ENCODE measurements around the gene NFKBIE. TPM values are rescaled to one million over a fixed set of nuclear protein-coding genes. Genes with fewer than 3 reads are reported as not detected.

Gene NFKBIE
- total and polyA plus RNA-seq, 2 of the 13 experiments (the other 11 are each of a cell fraction or from before 2014, with no cell fraction given): 6.7 to 14.5 TPM

DNA sequence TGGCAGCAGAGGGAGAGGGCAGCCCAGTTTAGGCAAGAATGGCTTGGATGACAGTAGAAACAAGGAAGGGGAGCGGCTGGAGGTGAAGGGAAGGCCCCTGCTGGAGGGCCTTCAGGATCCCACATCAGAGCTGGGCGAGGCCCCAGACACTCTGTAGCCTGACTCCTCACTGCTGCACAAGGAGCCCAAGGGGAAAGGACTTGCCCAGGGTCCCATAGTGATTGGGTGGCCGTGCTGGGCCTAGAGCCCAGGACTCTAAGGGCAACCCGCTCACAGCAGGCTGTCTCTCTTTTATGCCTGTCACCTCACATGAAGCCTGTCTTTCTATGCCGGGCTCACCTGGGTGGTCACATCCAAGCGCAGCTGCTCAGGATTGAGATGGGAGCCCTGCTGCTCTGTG lies 38.5 kb upstream of the NFKBIE start:
- H3K36me3 ChIP-seq (replicated peaks in 1 of 2; ENCODE audit: control insufficient read depth in 1 of 2, insufficient read depth in 2 of 2, low read length in 2 of 2): peaks cover 50 to 66% of the 10 kb centered on the region in 2 experiments
- in situ Hi-C loops (cut with HindIII; ENCODE audit: extremely low pct_ligation_motif_present, low pct_unique_long_range_greater_than_20kb): no loop called here
- H3K9me3 ChIP-seq (ENCODE audit: low read length): no peaks in the 10 kb centered on the region
- no peaks in the 10 kb centered on the region for H3K4me1 ChIP-seq (ENCODE audit: insufficient read depth, low read length)
- H3K79me2 ChIP-seq (ENCODE audit: insufficient read depth, low read length): no peaks in the 10 kb centered on the region
- ChIA-PET POLR2A (interaction anchor here (1.5 kb wide), 1 partner anchor 47 kb away, joined by 5 read pairs; no protein-coding TSS in a partner anchor), CTCF (ENCODE audit: low intra/inter-chr PET ratio, low total read pairs) (interaction anchor here (3.9 kb wide), 1 partner anchor 36 kb away, joined by 37 read pairs; no protein-coding TSS in a partner anchor)
- intact Hi-C loops (cut with micrococcal nuclease; ENCODE audit: unreplicated experiment): loop anchor here (1.0 kb wide), 1 partner anchor 36 kb away; no protein-coding TSS in a partner anchor
- no peak overlapping the region for H3K9ac ChIP-seq (ENCODE audit: insufficient read depth, low read depth, low read length)
- no peak for TF ChIP-seq RFXANK (CRISPR knock-in tag; IDR thresholded peaks at IDR 0.05)
- TF ChIP-seq KDM4B (CRISPR knock-in tag; IDR thresholded peaks at IDR 0.05): no peak
- no peak for TF ChIP-seq NFE2L2 (IDR thresholded peaks at IDR 0.05; ENCODE audit: low read length)
- TF ChIP-seq SALL1 (CRISPR knock-in tag; IDR thresholded peaks at IDR 0.05): no peak
- TF ChIP-seq ZNF570 (CRISPR knock-in tag; IDR thresholded peaks at IDR 0.05; ENCODE audit: borderline replicate concordance): no peak
- TF ChIP-seq, protein P1, sequence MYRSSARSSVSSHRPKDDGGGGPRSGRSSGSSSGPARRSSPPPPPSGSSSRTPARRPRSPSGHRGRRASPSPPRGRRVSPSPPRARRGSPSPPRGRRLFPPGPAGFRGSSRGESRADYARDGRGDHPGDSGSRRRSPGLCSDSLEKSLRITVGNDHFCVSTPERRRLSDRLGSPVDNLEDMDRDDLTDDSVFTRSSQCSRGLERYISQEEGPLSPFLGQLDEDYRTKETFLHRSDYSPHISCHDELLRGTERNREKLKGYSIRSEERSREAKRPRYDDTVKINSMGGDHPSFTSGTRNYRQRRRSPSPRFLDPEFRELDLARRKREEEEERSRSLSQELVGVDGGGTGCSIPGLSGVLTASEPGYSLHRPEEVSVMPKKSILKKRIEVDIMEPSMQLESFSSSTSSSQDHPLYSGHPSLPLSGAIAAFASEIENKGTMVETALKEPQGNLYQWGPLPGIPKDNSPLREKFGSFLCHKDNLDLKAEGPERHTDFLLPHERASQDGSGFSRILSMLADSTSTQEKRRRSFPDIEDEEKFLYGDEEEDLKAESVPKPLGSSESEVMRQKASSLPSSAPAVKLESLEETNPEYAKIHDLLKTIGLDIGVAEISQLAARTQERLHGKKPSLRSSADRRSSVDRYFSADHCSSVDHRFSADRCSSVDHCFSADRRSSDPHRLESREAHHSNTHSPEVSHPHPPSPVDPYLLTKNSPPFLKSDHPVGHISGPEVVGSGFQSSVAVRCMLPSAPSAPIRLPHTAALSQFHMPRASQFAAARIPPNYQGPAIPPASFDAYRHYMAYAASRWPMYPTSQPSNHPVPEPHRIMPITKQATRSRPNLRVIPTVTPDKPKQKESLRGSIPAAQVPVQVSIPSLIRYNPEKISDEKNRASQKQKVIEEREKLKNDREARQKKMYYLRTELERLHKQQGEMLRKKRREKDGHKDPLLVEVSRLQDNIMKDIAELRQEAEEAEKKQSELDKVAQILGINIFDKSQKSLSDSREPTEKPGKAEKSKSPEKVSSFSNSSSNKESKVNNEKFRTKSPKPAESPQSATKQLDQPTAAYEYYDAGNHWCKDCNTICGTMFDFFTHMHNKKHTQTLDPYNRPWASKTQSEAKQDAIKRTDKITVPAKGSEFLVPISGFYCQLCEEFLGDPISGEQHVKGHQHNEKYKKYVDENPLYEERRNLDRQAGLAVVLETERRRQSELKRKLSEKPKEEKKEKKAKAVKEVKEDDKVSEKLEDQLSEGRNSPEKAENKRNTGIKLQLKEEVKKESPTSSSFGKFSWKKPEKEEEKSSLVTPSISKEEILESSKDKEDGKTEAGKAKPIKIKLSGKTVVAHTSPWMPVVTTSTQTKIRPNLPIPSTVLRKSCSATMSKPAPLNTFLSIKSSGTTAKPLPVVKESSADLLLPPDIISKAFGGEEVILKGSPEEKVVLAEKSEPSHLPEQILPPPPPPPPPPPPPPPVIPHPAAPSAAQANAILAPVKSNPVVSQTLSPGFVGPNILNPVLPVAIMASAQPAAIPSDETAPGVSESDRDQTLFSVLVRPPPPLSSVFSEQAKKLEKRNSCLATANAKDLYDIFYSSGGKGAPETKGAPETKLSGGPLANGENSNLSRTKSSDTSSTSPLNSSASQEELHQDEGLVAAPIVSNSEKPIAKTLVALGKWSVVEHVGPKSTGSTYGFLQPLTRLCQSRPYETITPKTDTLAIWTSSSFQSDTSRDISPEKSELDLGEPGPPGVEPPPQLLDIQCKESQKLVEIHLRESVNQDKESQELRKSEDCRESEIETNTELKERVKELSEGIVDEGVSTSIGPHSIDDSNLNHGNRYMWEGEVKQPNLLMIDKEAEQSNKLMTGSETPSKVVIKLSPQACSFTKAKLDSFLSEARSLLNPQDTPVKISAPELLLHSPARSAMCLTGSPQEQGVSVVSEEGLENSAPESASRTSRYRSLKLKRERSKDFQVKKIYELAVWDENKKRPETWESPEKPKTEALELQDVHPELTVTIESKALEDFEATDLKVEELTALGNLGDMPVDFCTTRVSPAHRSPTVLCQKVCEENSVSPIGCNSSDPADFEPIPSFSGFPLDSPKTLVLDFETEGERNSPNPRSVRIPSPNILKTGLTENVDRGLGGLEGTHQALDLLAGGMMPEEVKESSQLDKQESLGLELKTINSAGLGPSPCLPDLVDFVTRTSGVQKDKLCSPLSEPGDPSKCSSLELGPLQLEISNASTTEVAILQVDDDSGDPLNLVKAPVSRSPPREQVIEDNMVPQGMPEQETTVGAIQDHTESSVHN (CRISPR knock-in tag; IDR thresholded peaks at IDR 0.05): no peak
- TF ChIP-seq ADNP (CRISPR knock-in tag; IDR thresholded peaks at IDR 0.05): no peak
- TF ChIP-seq ZNF33B (CRISPR knock-in tag; IDR thresholded peaks at IDR 0.05): no peak
- FAIRE-seq: no peak
- 97% methylated on average over 4 of the region's 6 CpGs for WGBS (ENCODE audit: low lambda C conversion rate)
- no peak overlapping the region for H3K4me2 ChIP-seq (ENCODE audit: low read depth, low read length)
- no peak for ATAC-seq
- DNase-seq (ENCODE audit: low spot score): no peak
- H3K27me3 ChIP-seq (ENCODE audit: control insufficient read depth in 1 of 2, insufficient read depth in 2 of 2, low read length in 2 of 2): no peaks in the 10 kb centered on the region
- no peak overlapping the region for H3K4me3 ChIP-seq (replicated peaks in 1 of 3; ENCODE audit: insufficient read depth in 1 of 3, low read depth in 2 of 3, low read length in 3 of 3)
- no TSS peak for BruUV-seq (replicated peaks)
- no peak overlapping the region for H2AFZ ChIP-seq (ENCODE audit: low read length)
- H3K27ac ChIP-seq (ENCODE audit: extremely low read length, insufficient read depth, low read length): no peak overlapping the region
- no peaks in the 10 kb centered on the region for H4K20me1 ChIP-seq (ENCODE audit: insufficient read depth, low read length)

Measured in HepG2 (cell line).